Osteocyte (in vitro differentiated cells): ENCODE data around the gene CAMK2G. TPM values are rescaled to one million over a fixed set of nuclear protein-coding genes. Genes with fewer than 3 reads are reported as not detected.
"Not testable (repeated sequence)": the region's sequence is repeated elsewhere in the genome, so short reads cannot be mapped to it uniquely, and the experiment has no call there.

Source experiments
- DNase-seq: peaks from one replicate; pipeline ENCODE4 v3.0.0; 2021; ENCODE audit warnings: mixed read lengths; ENCODE audit not compliant: unreplicated experiment; ENCODE audit errors: extremely low spot score
- H3K27ac Mint-ChIP-seq: one replicate; pipeline ENCODE4 v1.8.0; 2021; ENCODE audit warnings: mild to moderate bottlenecking, mixed read lengths; ENCODE audit not compliant: unreplicated experiment
- H3K27me3 Mint-ChIP-seq: one replicate; pipeline ENCODE4 v1.8.0; 2021; ENCODE audit warnings: mixed read lengths; ENCODE audit not compliant: unreplicated experiment
- H3K36me3 Mint-ChIP-seq: one replicate; pipeline ENCODE4 v1.8.0; 2021; ENCODE audit warnings: mixed read lengths; ENCODE audit not compliant: unreplicated experiment
- H3K4me1 Mint-ChIP-seq: one replicate; pipeline ENCODE4 v1.8.0; 2021; ENCODE audit warnings: mixed read lengths; ENCODE audit not compliant: unreplicated experiment
- H3K4me3 Mint-ChIP-seq: one replicate; pipeline ENCODE4 v1.8.0; 2021; ENCODE audit warnings: mild to moderate bottlenecking, moderate library complexity, mixed read lengths; ENCODE audit not compliant: unreplicated experiment
- H3K9me3 Mint-ChIP-seq: one replicate; pipeline ENCODE4 v1.8.0; 2021; ENCODE audit warnings: mixed read lengths; ENCODE audit not compliant: unreplicated experiment
- total RNA-seq: library from RNA; stranded (reverse); gene quantifications from 2 replicates; pipeline ENCODE4 v1.2.1, GENCODE V29; 2021
- TF ChIP-seq, protein P1 (sequence below): fragments of 200-600 bp; sonication (generic); IDR thresholded peaks from 2 replicates; pipeline ENCODE4 v1.5.0; 2021; ENCODE audit warnings: antibody characterized with exemption, mild to moderate bottlenecking, moderate library complexity

The CAMK2G gene
- total RNA-seq, 1 donor from 2014 or later = 37.6 TPM

DNA sequence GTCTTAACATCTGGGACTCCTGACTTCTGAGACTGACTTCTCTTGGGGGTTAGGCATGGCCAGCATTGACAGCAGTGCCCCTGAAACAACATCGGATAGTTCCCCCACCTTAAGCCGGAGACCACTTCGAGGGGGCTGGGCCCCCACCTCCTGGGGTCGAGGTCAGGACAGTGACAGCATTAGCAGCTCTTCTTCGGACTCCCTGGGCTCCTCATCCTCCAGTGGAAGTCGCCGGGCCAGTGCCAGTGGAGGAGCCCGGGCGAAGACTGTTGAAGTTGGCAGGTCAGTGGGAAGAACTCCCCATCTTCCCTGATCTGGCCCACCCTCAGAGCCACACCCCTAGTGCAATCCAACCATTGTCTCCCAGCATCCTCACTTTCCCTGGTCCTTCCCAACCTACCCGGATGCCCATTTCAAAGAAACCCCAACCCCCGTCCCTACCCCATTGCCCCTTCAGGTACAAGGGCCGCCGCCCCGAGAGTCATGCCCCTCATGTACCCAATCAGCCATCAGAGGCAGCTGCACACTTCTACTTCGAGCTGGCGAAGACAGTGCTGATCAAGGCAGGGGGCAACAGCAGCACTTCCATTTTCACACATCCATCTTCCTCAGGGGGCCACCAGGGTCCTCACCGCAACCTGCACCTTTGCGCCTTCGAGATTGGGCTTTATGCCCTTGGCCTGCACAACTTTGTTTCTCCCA, 76.9 kb downstream of the CAMK2G start:
- Mint-ChIP-seq H3K4me3 (no peak overlapping the region), H3K27me3 (no peaks in the 10 kb centered on the region), H3K36me3 (peaks cover 43% of the 10 kb centered on the region), H3K27ac (no peak overlapping the region), H3K4me1 (no peaks in the 10 kb centered on the region), H3K9me3 (no peaks in the 10 kb centered on the region)
- TF ChIP-seq, protein P1, sequence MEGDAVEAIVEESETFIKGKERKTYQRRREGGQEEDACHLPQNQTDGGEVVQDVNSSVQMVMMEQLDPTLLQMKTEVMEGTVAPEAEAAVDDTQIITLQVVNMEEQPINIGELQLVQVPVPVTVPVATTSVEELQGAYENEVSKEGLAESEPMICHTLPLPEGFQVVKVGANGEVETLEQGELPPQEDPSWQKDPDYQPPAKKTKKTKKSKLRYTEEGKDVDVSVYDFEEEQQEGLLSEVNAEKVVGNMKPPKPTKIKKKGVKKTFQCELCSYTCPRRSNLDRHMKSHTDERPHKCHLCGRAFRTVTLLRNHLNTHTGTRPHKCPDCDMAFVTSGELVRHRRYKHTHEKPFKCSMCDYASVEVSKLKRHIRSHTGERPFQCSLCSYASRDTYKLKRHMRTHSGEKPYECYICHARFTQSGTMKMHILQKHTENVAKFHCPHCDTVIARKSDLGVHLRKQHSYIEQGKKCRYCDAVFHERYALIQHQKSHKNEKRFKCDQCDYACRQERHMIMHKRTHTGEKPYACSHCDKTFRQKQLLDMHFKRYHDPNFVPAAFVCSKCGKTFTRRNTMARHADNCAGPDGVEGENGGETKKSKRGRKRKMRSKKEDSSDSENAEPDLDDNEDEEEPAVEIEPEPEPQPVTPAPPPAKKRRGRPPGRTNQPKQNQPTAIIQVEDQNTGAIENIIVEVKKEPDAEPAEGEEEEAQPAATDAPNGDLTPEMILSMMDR = no peak
- no peak for DNase-seq

DNA sequence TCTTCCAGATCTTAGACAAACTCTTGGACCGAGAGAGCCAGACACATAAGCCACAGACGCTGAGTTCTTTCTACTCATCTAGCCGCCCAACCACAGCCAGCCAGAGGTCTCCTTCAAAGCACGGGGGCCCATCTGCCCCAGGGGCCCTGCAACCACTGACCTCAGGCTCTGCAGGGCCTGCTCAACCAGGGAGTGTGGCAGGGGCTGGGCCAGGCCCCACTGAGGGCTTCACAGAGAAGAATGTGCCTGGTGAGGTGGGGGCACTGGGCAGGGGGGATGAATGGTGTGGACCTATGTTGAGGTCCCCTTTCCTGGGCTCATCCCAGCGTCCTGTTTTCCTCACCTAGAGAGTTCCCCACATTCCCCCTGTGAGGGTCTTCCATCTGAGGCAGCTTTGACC, 77.6 kb downstream of the CAMK2G start:
- H3K4me1 Mint-ChIP-seq = no peaks in the 10 kb centered on the region
- H3K9me3 Mint-ChIP-seq = no peaks in the 10 kb centered on the region
- H3K27ac Mint-ChIP-seq = no peak overlapping the region
- no peak overlapping the region for H3K4me3 Mint-ChIP-seq
- TF ChIP-seq, protein P1 = no peak
- H3K27me3 Mint-ChIP-seq = no peaks in the 10 kb centered on the region
- DNase-seq = no peak
- peaks cover 39% of the 10 kb centered on the region for H3K36me3 Mint-ChIP-seq

DNA sequence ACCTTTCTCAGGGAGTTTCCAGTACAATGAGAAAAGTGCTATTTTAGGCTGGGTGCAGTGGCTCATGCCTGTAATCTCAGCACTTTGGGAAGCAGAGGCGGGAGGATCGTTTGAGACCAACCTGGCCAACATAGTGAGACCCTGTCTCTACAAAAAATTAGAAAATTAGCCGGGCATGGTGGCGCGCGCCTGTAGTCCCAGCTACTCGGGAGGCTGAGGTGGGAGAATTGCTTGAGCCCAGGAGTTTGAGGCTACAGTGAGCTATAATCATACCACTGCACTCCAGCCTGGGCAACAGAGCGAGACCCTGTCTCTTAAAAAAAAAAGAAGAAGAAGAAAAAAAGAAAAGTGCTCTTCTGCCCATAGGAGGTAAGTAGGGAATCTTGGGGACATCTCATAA, 78.3 kb downstream of the CAMK2G start:
- peaks cover 44% of the 10 kb centered on the region for H3K36me3 Mint-ChIP-seq
- not testable (repeated sequence) for H3K27ac Mint-ChIP-seq, DNase-seq, H3K4me3 Mint-ChIP-seq, H3K27me3 Mint-ChIP-seq, H3K9me3 Mint-ChIP-seq, H3K4me1 Mint-ChIP-seq

DNA sequence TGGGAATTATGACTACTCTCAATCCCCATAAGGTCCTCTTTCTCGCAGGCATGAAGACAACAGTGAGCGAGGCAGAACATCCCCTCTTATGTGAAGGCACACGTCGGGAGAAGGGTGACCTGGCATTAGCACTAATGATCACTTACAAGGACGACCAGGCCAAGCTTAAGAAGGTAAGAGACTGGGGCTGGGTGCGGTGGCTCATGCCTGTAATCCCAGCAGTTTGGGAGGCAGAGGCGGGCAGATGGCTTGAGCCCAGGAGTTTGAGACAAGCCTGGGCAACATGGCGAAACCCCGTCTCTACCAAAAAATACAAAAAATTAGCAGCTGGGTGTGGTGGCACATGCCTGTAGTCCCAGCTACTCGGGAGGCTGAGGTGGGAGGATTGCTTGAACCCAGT, 78.9 kb downstream of the CAMK2G start:
- H3K27ac Mint-ChIP-seq, H3K4me1 Mint-ChIP-seq, DNase-seq, H3K27me3 Mint-ChIP-seq, H3K4me3 Mint-ChIP-seq, H3K9me3 Mint-ChIP-seq: not testable (repeated sequence)
- H3K36me3 Mint-ChIP-seq = peaks cover 47% of the 10 kb centered on the region

DNA sequence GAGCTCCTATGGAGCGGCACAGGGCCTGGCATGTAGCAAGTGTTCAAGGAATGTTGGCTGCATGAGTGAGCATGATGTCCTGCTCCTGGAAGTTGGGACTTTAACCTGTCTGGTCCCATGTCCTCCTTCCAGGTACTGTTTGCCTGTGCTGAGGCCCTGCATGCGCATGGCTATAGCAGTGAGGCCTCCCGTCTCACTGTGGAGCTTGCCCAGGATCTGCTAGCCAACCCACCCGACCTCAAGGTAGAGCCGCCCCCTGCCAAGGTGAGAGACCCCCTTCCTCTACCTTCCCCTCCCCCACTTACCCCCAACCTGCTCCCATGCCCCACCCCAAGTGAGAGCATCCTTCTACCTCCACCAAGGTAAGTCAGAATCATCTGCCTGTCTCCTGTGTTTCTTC, 80.9 kb downstream of the CAMK2G start:
- peaks cover 58% of the 10 kb centered on the region for H3K36me3 Mint-ChIP-seq
- H3K9me3 Mint-ChIP-seq = no peaks in the 10 kb centered on the region
- H3K27ac Mint-ChIP-seq = no peak overlapping the region
- TF ChIP-seq, protein P1 = no peak
- no peaks in the 10 kb centered on the region for H3K4me1 Mint-ChIP-seq
- no peaks in the 10 kb centered on the region for H3K27me3 Mint-ChIP-seq
- H3K4me3 Mint-ChIP-seq = no peak overlapping the region
- DNase-seq = no peak

DNA sequence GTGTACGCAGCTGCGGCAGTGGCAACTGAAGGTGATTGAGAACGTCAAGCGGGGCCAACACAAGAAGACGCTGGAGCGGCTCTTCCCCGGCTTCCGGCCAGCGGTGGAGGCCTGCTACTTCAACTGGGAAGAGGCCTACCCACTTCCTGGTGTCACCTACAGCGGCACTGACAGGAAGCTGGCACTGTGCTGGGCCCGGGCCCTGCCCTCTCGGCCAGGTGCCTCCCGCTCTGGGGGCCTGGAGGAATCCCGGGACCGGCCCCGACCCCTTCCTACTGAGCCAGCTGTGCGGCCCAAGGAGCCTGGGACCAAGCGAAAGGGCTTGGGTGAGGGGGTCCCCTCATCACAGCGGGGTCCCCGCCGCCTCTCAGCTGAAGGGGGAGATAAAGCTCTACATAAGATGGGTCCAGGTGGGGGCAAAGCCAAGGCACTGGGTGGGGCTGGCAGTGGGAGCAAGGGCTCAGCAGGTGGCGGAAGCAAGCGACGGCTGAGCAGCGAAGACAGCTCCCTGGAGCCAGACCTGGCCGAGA, 82.4 kb downstream of the CAMK2G start:
- H3K27me3 Mint-ChIP-seq = no peaks in the 10 kb centered on the region
- no peak overlapping the region for H3K4me3 Mint-ChIP-seq
- H3K9me3 Mint-ChIP-seq = no peaks in the 10 kb centered on the region

More for the DNA sequence above, 82.4 kb downstream of the CAMK2G start:
- H3K36me3 Mint-ChIP-seq = peaks cover 46% of the 10 kb centered on the region
- TF ChIP-seq, protein P1 = no peak
- DNase-seq = no peak
- H3K27ac Mint-ChIP-seq = no peak overlapping the region
- peaks cover 10% of the 10 kb centered on the region for H3K4me1 Mint-ChIP-seq
